Measurements from ENCODE around the gene TRMU.

GRCh38 chr22:46380581-46380980 is 45.1 kb downstream of the TRMU start:
- TF ChIP-seq EZH2 (IDR thresholded peaks at IDR 0.05; ENCODE audit: borderline replicate concordance, low read depth, low read length, poor library complexity, severe bottlenecking), result no peak
- TF ChIP-seq CTCF (conservative IDR thresholded peaks at IDR 0.05; ENCODE audit: low read depth, low read length), result no peak

Measured in A673 (cell line).